K562 (cell line): ENCODE results near the gene ATRX. TPM values are rescaled to one million over a fixed set of nuclear protein-coding genes. Genes with fewer than 3 reads are reported as not detected.

ENCODE experiments used
- CREM ChIP-seq: IDR thresholded peaks from 2 replicates; pipeline ENCODE4 v1.6.1; 2014; ENCODE audit warnings: antibody characterized with exemption, low read depth
- ESRRA ChIP-seq: fragments of 450-650 bp; IDR thresholded peaks from 2 replicates; pipeline ENCODE4 v1.6.1; 2014; ENCODE audit warnings: low read depth, mild to moderate bottlenecking, moderate library complexity, borderline replicate concordance
- MYC ChIP-seq, 2 experiments: fragments of 250-450 bp in 1 of 2; sonication (Bioruptor Pico) in 1 of 2; IDR thresholded peaks; 2 replicates each; pipeline versions ENCODE4 v1.5.1 to v1.6.1; 2012 to 2021; ENCODE audit warnings: low read depth in 2 of 2, borderline replicate concordance in 1 of 2, improper control_type of control experiment in 1 of 2, low read length in 1 of 2, mild to moderate bottlenecking in 1 of 2, moderate library complexity in 1 of 2
- PHF8 ChIP-seq: fragments of 200-600 bp; sonication (generic); IDR thresholded peaks from 2 replicates; pipeline ENCODE4 v1.6.1; 2012; ENCODE audit warnings: mixed run types, mild to moderate bottlenecking, inconsistent platforms, low read length, moderate library complexity, borderline replicate concordance
- PHTF2 ChIP-seq: fragments of 250-450 bp; sonication (Bioruptor Pico); IDR thresholded peaks from 2 replicates; pipeline ENCODE4 v1.5.0; 2021; ENCODE audit warnings: mild to moderate bottlenecking
- PTRF ChIP-seq: fragments of 450-650 bp; IDR thresholded peaks from 2 replicates; pipeline ENCODE4 v1.6.1; 2016; ENCODE audit warnings: mild to moderate bottlenecking, missing genetic modification characterization, missing compliant biosample characterization
- RBFOX2 ChIP-seq: fragments of 200-400 bp; formaldehyde crosslinking; IDR thresholded peaks from 2 replicates; pipeline ENCODE4 v1.6.1; 2017; ENCODE audit warnings: low read depth, mild to moderate bottlenecking, low read length, moderate library complexity
- SLC30A9 ChIP-seq: fragments of 250-450 bp; sonication (Bioruptor Pico); IDR thresholded peaks from 2 replicates; pipeline ENCODE4 v1.8.0; 2022; ENCODE audit warnings: mild to moderate bottlenecking, moderate library complexity
- SMAD1 ChIP-seq: fragments of 150-350 bp; IDR thresholded peaks from 2 replicates; pipeline ENCODE4 v1.6.1; 2014; ENCODE audit warnings: low read length, low read depth; ENCODE audit not compliant: partially characterized antibody
- TFAM ChIP-seq: fragments of 250-450 bp; sonication (Bioruptor Pico); conservative IDR thresholded peaks from 2 replicates; pipeline ENCODE4 v1.5.0; 2021; ENCODE audit warnings: mild to moderate bottlenecking, moderate library complexity
- WHSC1 ChIP-seq: IDR thresholded peaks from one replicate; pipeline ENCODE4 v1.6.1; 2012; ENCODE audit warnings: low read length, control low read depth, inconsistent platforms
- ZNF12 ChIP-seq: sonication (generic); formaldehyde crosslinking; IDR thresholded peaks from 2 replicates; pipeline ENCODE4 v1.4.0; 2020; ENCODE audit warnings: mild to moderate bottlenecking, missing genetic modification reagents
- polyA plus RNA-seq, 8 experiments: library from polyadenylated mRNA; depleted of rRNA in 4 of 8; stranded (reverse) in 5 of 8; unstranded in 3 of 8; fragments of >200 nt; fragmentation: Nextera tagmentation in 2 of 8; fragmentation: Illumina TruSeq in 1 of 8; extraction: Ambion mirVana in 2 of 8; extraction: Trizol in 1 of 8; gene quantifications; 2 replicates each; pipeline versions ENCODE4 v1.2.1 to v1.2.3, GENCODE V29; 2011 to 2014; ENCODE audit warnings: inconsistent platforms in 1 of 8, missing spikeins in 1 of 8
- total RNA-seq, 7 experiments: library from RNA; depleted of rRNA in 6 of 7; stranded (reverse); fragments of >200 nt in 6 of 7; fragmentation: Illumina TruSeq in 2 of 7; extraction: Trizol in 2 of 7; gene quantifications; 2 replicates each; pipeline versions ENCODE4 v1.2.1 to v1.2.3, GENCODE V29; 2011 to 2021; ENCODE audit warnings: low replicate concordance in 1 of 7
- TF ChIP-seq, protein P1 (sequence below): sonication (generic); formaldehyde crosslinking; IDR thresholded peaks from 2 replicates; pipeline ENCODE4 v1.4.0; 2020; ENCODE audit warnings: mild to moderate bottlenecking, missing genetic modification reagents
- TF ChIP-seq, protein P2 (sequence below): fragments of 450-650 bp; IDR thresholded peaks from 2 replicates; pipeline ENCODE4 v1.6.1; 2016; ENCODE audit warnings: low read depth, mild to moderate bottlenecking, moderate library complexity
- TF ChIP-seq, protein P3 (sequence below), 3 experiments: IDR thresholded peaks in 2 of 3; conservative IDR thresholded peaks in 1 of 3; 2 replicates each; pipeline ENCODE4 v1.5.1; 2011 to 2012; ENCODE audit warnings: low read length in 3 of 3, mild to moderate bottlenecking in 3 of 3, control low read depth in 2 of 3, improper control_type of control experiment in 1 of 3, inconsistent platforms in 1 of 3, low read depth in 1 of 3, mixed read lengths in 1 of 3, moderate library complexity in 1 of 3; ENCODE audit not compliant: insufficient read depth in 2 of 3
- TF ChIP-seq, protein P4 (sequence below): fragments of 250-450 bp; sonication (Bioruptor Pico); IDR thresholded peaks from 2 replicates; pipeline ENCODE4 v1.5.0; 2021; ENCODE audit warnings: mild to moderate bottlenecking, borderline replicate concordance

Gene ATRX
- total and polyA plus RNA-seq, 9 of the 15 experiments (the other 6 are each of a cell fraction or from before 2014, with no cell fraction given), result 7.7 to 23.1 (median 20.2) TPM

DNA sequence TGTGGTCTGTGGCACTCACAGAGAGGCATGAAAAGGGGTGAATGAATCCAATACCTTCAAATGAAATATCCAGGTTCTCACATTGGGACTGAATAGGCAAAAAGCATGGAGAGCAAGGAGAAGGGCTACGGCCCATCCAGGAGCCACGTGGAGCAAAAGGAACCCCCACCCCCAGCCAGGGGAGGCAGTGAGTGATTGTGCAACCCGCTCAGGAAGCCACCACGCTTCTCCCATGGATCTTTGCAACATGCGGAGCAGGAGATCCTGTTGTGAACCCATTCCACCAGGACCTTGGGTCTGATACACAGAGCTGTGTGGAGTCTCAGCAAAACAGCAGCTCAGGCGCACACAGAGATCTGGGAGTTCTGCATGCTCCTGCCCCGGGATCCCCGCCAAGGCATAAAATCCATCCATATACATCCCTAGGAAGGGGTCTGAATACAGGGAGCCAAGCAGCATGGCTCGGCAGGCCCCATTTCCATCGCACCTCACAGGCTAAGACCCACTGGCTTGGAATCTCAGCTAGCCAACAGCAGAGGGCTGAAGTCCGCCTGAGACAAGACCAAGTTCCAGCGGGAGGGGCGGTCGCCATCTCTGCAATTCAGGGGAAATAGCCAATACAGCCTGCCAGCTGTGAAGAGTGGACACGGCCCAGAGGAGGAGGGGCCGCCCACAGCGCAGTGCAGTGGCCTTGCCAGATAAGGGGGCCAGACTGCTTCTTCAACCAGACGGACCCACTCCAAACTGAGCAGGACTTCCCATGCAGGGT lies 258.6 kb downstream of the ATRX start (continued):
- TF ChIP-seq CREM (0 out of 2 replicates have a peak, but pooled peaks have one; percentile 23), PTRF (tag) (no peak), WHSC1 (no peak), SLC30A9 (CRISPR knock-in tag) (no peak), ZNF12 (CRISPR knock-in tag) (no peak), TFAM (no peak), SMAD1 (no peak), RBFOX2 (peak; percentile 64), ESRRA (no peak), PHTF2 (CRISPR knock-in tag) (no peak), MYC (IDR thresholded peaks at IDR 0.05; ENCODE audit: low read depth, low read length) (peak; percentile 85), MYC (CRISPR knock-in tag; IDR thresholded peaks at IDR 0.05; ENCODE audit: borderline replicate concordance, low read depth) (no peak), PHF8 (no peak; the same call in 1 of the 2 replicates)
- TF ChIP-seq, protein P1, sequence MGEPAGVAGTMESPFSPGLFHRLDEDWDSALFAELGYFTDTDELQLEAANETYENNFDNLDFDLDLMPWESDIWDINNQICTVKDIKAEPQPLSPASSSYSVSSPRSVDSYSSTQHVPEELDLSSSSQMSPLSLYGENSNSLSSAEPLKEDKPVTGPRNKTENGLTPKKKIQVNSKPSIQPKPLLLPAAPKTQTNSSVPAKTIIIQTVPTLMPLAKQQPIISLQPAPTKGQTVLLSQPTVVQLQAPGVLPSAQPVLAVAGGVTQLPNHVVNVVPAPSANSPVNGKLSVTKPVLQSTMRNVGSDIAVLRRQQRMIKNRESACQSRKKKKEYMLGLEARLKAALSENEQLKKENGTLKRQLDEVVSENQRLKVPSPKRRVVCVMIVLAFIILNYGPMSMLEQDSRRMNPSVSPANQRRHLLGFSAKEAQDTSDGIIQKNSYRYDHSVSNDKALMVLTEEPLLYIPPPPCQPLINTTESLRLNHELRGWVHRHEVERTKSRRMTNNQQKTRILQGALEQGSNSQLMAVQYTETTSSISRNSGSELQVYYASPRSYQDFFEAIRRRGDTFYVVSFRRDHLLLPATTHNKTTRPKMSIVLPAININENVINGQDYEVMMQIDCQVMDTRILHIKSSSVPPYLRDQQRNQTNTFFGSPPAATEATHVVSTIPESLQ, result no peak
- TF ChIP-seq, protein P2, sequence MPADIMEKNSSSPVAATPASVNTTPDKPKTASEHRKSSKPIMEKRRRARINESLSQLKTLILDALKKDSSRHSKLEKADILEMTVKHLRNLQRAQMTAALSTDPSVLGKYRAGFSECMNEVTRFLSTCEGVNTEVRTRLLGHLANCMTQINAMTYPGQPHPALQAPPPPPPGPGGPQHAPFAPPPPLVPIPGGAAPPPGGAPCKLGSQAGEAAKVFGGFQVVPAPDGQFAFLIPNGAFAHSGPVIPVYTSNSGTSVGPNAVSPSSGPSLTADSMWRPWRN, result no peak
- TF ChIP-seq, protein P3, sequence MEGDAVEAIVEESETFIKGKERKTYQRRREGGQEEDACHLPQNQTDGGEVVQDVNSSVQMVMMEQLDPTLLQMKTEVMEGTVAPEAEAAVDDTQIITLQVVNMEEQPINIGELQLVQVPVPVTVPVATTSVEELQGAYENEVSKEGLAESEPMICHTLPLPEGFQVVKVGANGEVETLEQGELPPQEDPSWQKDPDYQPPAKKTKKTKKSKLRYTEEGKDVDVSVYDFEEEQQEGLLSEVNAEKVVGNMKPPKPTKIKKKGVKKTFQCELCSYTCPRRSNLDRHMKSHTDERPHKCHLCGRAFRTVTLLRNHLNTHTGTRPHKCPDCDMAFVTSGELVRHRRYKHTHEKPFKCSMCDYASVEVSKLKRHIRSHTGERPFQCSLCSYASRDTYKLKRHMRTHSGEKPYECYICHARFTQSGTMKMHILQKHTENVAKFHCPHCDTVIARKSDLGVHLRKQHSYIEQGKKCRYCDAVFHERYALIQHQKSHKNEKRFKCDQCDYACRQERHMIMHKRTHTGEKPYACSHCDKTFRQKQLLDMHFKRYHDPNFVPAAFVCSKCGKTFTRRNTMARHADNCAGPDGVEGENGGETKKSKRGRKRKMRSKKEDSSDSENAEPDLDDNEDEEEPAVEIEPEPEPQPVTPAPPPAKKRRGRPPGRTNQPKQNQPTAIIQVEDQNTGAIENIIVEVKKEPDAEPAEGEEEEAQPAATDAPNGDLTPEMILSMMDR (IDR thresholded peaks at IDR 0.05 in 2 of 3, conservative IDR thresholded peaks at IDR 0.05 in 1 of 3; ENCODE audit: insufficient read depth in 2 of 3, low read depth in 1 of 3, low read length in 3 of 3), result peak in 1 of 3 experiments; percentile 13; a peak in 1 of 6 replicates
- TF ChIP-seq, protein P4, sequence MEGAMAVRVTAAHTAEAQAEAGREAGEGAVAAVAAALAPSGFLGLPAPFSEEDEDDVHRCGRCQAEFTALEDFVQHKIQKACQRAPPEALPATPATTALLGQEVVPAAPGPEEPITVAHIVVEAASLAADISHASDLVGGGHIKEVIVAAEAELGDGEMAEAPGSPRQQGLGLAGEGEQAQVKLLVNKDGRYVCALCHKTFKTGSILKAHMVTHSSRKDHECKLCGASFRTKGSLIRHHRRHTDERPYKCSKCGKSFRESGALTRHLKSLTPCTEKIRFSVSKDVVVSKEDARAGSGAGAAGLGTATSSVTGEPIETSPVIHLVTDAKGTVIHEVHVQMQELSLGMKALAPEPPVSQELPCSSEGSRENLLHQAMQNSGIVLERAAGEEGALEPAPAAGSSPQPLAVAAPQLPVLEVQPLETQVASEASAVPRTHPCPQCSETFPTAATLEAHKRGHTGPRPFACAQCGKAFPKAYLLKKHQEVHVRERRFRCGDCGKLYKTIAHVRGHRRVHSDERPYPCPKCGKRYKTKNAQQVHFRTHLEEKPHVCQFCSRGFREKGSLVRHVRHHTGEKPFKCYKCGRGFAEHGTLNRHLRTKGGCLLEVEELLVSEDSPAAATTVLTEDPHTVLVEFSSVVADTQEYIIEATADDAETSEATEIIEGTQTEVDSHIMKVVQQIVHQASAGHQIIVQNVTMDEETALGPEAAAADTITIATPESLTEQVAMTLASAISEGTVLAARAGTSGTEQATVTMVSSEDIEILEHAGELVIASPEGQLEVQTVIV (CRISPR knock-in tag), result no peak
